Peyer's patch (tissue), 4 donors: Measurements from ENCODE around the gene LTBP3.

Experiments
- POLR2A ChIP-seq, 2 donors: fragments of 450-650 bp; IDR thresholded peaks; one replicate each; pipeline ENCODE4 v1.5.1; 2017; ENCODE audit warnings: antibody characterized with exemption in 2 of 2, mild to moderate bottlenecking in 2 of 2, moderate library complexity in 2 of 2
- TF ChIP-seq, protein P1 (sequence below), 6 experiments: fragments of 450-650 bp in 4 of 6; fragments of 200-600 bp in 2 of 6; sonication (generic) in 1 of 6; IDR thresholded peaks; one replicate each; pipeline ENCODE4 v1.5.1; 2017 to 2019; ENCODE audit warnings: antibody characterized with exemption in 6 of 6, mild to moderate bottlenecking in 3 of 6, moderate library complexity in 1 of 6

DNA sequence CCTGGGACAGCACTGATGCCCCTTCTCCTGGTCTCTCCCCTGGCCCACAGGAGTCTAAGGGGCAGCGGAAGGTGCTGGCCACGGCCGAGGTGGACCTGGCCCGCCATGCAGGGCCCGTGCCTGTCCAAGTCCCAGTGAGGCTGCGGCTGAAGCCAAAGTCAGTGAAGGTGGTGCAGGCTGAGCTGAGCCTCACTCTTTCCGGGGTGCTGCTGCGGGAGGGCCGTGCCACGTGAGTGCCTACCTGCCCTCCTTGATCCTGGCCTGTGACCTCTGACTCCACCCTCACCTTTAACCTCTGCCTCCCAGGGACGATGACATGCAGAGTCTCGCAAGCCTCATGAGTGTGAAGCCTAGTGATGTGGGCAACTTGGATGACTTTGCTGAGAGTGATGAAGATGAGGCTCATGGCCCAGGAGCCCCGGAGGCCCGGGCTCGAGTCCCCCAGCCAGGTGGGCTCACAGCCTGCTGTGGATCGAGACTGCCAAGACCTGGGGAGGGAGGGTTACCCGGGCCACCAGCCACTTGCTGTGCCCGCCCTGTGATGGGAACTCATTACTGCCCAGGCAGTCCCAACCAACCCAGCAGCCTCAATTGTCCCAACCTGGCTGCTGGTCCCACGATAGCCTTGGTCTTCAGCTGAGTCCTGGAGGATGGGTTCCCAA lies 22.0 kb upstream of the LTBP3 start:
- no peak for TF ChIP-seq POLR2A (IDR thresholded peaks at IDR 0.05)
- TF ChIP-seq, protein P1, sequence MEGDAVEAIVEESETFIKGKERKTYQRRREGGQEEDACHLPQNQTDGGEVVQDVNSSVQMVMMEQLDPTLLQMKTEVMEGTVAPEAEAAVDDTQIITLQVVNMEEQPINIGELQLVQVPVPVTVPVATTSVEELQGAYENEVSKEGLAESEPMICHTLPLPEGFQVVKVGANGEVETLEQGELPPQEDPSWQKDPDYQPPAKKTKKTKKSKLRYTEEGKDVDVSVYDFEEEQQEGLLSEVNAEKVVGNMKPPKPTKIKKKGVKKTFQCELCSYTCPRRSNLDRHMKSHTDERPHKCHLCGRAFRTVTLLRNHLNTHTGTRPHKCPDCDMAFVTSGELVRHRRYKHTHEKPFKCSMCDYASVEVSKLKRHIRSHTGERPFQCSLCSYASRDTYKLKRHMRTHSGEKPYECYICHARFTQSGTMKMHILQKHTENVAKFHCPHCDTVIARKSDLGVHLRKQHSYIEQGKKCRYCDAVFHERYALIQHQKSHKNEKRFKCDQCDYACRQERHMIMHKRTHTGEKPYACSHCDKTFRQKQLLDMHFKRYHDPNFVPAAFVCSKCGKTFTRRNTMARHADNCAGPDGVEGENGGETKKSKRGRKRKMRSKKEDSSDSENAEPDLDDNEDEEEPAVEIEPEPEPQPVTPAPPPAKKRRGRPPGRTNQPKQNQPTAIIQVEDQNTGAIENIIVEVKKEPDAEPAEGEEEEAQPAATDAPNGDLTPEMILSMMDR (IDR thresholded peaks at IDR 0.05), result no peak
